ENCODE measurements around the gene CYLD.
A peak's percentile ranks its signal among the peaks of the same experiment; 100 is the strongest.

GRCh38 chr16:50839920-50840729 is 98.2 kb downstream of the CYLD start:
- TF ChIP-seq CTCF (conservative IDR thresholded peaks at IDR 0.05; ENCODE audit: low read length) (0 out of 2 replicates have a peak, but pooled peaks have one; percentile 34), EZH2phosphoT487 (IDR thresholded peaks at IDR 0.05; ENCODE audit: borderline replicate concordance, low read depth, low read length) (no peak)
